ENCODE data around the gene XCL1. TPM values are rescaled to one million over a fixed set of nuclear protein-coding genes. Genes with fewer than 3 reads are reported as not detected.

The XCL1 gene
- total and polyA plus RNA-seq, 2 experiments from 2014 or later, result 0.24 TPM; not detected in 1

DNA sequence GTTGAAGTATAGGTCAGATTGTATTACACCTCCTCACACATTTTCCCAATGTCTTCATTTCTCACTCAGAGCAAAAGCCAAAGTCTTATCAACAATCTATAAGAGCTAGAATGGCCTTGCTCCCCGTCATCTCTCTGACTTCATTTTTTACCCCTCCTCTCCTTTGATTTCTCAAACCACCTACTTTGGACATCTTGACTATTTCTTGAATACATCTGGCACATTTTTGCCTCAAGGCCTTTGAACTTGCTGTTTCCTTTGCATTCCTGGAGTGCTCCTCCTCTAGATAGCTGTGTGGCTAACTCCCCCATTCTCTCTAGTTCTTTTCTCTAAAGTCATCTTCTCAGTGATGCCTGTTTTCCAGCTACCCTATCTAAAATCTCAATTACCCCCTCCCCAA lies 25.4 kb upstream of the XCL1 start (continued):
- TF ChIP-seq, protein P1, sequence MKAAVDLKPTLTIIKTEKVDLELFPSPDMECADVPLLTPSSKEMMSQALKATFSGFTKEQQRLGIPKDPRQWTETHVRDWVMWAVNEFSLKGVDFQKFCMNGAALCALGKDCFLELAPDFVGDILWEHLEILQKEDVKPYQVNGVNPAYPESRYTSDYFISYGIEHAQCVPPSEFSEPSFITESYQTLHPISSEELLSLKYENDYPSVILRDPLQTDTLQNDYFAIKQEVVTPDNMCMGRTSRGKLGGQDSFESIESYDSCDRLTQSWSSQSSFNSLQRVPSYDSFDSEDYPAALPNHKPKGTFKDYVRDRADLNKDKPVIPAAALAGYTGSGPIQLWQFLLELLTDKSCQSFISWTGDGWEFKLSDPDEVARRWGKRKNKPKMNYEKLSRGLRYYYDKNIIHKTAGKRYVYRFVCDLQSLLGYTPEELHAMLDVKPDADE (IDR thresholded peaks at IDR 0.05), result no peak

DNA sequence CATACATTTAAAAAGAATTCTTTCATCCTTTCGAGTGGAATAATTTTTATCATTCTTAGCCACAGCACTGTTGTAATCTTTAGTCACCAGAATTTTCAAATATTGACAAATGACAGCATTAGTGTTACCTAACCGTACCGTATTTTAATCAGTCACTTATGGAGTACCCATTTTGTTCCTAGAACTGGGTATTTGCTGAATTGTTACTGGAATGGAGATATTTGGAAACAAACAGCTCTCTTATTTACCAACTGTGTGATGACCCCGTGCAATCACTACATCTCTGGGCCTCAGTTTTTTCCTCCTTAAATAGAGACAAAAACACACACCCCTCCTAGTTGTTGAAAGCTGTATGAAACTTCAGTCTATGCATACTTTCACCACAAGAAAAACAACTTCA lies 24.7 kb upstream of the XCL1 start:
- H3K79me2 ChIP-seq (replicated peaks; ENCODE audit: insufficient read depth), result no peaks in the 10 kb centered on the region
- ATAC-seq, result no peak
- H3K4me3 ChIP-seq, result no peak overlapping the region
- H3K4me2 ChIP-seq, result no peak overlapping the region
- H4K20me1 ChIP-seq (replicated peaks; ENCODE audit: insufficient read depth), result no peaks in the 10 kb centered on the region
- Mint-ChIP-seq H3K27ac (no peak overlapping the region), H3K4me3 (no peak overlapping the region), H3K9me3 (no peaks in the 10 kb centered on the region), H3K4me1 (peaks cover 4% of the 10 kb centered on the region; the same call in 2 of the 3 replicates), H3K36me3 (ENCODE audit: low read depth) (no peaks in the 10 kb centered on the region), H3K27me3 (ENCODE audit: insufficient read depth, low read depth, poor library complexity) (no peaks in the 10 kb centered on the region)
- H3F3A ChIP-seq (replicated peaks; ENCODE audit: low read depth), result no peaks in the 10 kb centered on the region
- H3K27ac ChIP-seq (ENCODE audit: low read depth), result no peak overlapping the region
- no peak overlapping the region for H2AFZ ChIP-seq
- H3K4me1 ChIP-seq (ENCODE audit: insufficient read depth), result no peaks in the 10 kb centered on the region
- H3K27me3 ChIP-seq (ENCODE audit: insufficient read depth), result no peaks in the 10 kb centered on the region
- no peaks in the 10 kb centered on the region for H3K36me3 ChIP-seq (ENCODE audit: insufficient read depth)
- peaks cover 6% of the 10 kb centered on the region for H3K9me2 ChIP-seq (ENCODE audit: insufficient read depth)
- DNase-seq (ENCODE audit: low spot score), result no peak
- TF ChIP-seq CREB1 (CRISPR knock-in tag; IDR thresholded peaks at IDR 0.05; ENCODE audit: low read depth) (no peak), ZNF114 (CRISPR knock-in tag; IDR thresholded peaks at IDR 0.05) (no peak), STAT1 (IDR thresholded peaks at IDR 0.05; ENCODE audit: unreplicated experiment) (no peak), EZH2phosphoT487 (IDR thresholded peaks at IDR 0.05; ENCODE audit: unreplicated experiment) (no peak), JUNB (IDR thresholded peaks at IDR 0.05; ENCODE audit: unreplicated experiment) (no peak), POLR2AphosphoS5 (IDR thresholded peaks at IDR 0.05; ENCODE audit: low read depth) (no peak), ZNF331 (CRISPR knock-in tag; IDR thresholded peaks at IDR 0.05; ENCODE audit: low read depth) (no peak), EZH2 (IDR thresholded peaks at IDR 0.05; ENCODE audit: low read depth, unreplicated experiment) (no peak)
- TF ChIP-seq, protein P2, sequence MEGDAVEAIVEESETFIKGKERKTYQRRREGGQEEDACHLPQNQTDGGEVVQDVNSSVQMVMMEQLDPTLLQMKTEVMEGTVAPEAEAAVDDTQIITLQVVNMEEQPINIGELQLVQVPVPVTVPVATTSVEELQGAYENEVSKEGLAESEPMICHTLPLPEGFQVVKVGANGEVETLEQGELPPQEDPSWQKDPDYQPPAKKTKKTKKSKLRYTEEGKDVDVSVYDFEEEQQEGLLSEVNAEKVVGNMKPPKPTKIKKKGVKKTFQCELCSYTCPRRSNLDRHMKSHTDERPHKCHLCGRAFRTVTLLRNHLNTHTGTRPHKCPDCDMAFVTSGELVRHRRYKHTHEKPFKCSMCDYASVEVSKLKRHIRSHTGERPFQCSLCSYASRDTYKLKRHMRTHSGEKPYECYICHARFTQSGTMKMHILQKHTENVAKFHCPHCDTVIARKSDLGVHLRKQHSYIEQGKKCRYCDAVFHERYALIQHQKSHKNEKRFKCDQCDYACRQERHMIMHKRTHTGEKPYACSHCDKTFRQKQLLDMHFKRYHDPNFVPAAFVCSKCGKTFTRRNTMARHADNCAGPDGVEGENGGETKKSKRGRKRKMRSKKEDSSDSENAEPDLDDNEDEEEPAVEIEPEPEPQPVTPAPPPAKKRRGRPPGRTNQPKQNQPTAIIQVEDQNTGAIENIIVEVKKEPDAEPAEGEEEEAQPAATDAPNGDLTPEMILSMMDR (conservative IDR thresholded peaks at IDR 0.05; ENCODE audit: low read depth in 2 of 2), result no peak
- TF ChIP-seq, protein P3, sequence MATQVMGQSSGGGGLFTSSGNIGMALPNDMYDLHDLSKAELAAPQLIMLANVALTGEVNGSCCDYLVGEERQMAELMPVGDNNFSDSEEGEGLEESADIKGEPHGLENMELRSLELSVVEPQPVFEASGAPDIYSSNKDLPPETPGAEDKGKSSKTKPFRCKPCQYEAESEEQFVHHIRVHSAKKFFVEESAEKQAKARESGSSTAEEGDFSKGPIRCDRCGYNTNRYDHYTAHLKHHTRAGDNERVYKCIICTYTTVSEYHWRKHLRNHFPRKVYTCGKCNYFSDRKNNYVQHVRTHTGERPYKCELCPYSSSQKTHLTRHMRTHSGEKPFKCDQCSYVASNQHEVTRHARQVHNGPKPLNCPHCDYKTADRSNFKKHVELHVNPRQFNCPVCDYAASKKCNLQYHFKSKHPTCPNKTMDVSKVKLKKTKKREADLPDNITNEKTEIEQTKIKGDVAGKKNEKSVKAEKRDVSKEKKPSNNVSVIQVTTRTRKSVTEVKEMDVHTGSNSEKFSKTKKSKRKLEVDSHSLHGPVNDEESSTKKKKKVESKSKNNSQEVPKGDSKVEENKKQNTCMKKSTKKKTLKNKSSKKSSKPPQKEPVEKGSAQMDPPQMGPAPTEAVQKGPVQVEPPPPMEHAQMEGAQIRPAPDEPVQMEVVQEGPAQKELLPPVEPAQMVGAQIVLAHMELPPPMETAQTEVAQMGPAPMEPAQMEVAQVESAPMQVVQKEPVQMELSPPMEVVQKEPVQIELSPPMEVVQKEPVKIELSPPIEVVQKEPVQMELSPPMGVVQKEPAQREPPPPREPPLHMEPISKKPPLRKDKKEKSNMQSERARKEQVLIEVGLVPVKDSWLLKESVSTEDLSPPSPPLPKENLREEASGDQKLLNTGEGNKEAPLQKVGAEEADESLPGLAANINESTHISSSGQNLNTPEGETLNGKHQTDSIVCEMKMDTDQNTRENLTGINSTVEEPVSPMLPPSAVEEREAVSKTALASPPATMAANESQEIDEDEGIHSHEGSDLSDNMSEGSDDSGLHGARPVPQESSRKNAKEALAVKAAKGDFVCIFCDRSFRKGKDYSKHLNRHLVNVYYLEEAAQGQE (IDR thresholded peaks at IDR 0.05; ENCODE audit: unreplicated experiment), result no peak
- TF ChIP-seq, protein P4, sequence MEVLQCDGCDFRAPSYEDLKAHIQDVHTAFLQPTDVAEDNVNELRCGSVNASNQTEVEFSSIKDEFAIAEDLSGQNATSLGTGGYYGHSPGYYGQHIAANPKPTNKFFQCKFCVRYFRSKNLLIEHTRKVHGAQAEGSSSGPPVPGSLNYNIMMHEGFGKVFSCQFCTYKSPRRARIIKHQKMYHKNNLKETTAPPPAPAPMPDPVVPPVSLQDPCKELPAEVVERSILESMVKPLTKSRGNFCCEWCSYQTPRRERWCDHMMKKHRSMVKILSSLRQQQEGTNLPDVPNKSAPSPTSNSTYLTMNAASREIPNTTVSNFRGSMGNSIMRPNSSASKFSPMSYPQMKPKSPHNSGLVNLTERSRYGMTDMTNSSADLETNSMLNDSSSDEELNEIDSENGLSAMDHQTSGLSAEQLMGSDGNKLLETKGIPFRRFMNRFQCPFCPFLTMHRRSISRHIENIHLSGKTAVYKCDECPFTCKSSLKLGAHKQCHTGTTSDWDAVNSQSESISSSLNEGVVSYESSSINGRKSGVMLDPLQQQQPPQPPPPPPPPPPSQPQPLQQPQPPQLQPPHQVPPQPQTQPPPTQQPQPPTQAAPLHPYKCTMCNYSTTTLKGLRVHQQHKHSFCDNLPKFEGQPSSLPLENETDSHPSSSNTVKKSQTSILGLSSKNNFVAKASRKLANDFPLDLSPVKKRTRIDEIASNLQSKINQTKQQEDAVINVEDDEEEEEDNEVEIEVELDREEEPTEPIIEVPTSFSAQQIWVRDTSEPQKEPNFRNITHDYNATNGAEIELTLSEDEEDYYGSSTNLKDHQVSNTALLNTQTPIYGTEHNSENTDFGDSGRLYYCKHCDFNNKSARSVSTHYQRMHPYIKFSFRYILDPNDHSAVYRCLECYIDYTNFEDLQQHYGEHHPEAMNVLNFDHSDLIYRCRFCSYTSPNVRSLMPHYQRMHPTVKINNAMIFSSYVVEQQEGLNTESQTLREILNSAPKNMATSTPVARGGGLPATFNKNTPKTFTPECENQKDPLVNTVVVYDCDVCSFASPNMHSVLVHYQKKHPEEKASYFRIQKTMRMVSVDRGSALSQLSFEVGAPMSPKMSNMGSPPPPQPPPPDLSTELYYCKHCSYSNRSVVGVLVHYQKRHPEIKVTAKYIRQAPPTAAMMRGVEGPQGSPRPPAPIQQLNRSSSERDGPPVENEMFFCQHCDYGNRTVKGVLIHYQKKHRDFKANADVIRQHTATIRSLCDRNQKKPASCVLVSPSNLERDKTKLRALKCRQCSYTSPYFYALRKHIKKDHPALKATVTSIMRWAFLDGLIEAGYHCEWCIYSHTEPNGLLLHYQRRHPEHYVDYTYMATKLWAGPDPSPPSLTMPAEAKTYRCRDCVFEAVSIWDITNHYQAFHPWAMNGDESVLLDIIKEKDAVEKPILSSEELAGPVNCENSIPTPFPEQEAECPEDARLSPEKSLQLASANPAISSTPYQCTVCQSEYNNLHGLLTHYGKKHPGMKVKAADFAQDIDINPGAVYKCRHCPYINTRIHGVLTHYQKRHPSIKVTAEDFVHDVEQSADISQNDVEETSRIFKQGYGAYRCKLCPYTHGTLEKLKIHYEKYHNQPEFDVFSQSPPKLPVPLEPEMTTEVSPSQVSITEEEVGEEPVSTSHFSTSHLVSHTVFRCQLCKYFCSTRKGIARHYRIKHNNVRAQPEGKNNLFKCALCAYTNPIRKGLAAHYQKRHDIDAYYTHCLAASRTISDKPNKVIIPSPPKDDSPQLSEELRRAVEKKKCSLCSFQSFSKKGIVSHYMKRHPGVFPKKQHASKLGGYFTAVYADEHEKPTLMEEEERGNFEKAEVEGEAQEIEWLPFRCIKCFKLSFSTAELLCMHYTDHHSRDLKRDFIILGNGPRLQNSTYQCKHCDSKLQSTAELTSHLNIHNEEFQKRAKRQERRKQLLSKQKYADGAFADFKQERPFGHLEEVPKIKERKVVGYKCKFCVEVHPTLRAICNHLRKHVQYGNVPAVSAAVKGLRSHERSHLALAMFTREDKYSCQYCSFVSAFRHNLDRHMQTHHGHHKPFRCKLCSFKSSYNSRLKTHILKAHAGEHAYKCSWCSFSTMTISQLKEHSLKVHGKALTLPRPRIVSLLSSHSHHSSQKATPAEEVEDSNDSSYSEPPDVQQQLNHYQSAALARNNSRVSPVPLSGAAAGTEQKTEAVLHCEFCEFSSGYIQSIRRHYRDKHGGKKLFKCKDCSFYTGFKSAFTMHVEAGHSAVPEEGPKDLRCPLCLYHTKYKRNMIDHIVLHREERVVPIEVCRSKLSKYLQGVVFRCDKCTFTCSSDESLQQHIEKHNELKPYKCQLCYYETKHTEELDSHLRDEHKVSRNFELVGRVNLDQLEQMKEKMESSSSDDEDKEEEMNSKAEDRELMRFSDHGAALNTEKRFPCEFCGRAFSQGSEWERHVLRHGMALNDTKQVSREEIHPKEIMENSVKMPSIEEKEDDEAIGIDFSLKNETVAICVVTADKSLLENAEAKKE (CRISPR knock-in tag; IDR thresholded peaks at IDR 0.05), result no peak
- TF ChIP-seq, protein P1 (IDR thresholded peaks at IDR 0.05), result no peak

Data from GM23338 (cell line).